C4-2B (cell line): ENCODE results near the gene SEC63.

Experiments used
- H3K27ac ChIP-seq: fragments of 450-650 bp; 2 replicates; pipeline ENCODE4 v1.5.1; 2017
- CTCF ChIP-seq: fragments of 450-650 bp; conservative IDR thresholded peaks from 2 replicates; pipeline ENCODE4 v1.5.1; 2017; ENCODE audit warnings: mild to moderate bottlenecking
- ZFX ChIP-seq: fragments of 450-650 bp; IDR thresholded peaks from 2 replicates; pipeline ENCODE4 v1.6.1; 2017

Gene SEC63

GRCh38 chr6:107853230-107853629 is 104.8 kb downstream of the SEC63 start:
- H3K27ac ChIP-seq, result no peak overlapping the region
- TF ChIP-seq CTCF (no peak), ZFX (no peak)

- TF ChIP-seq CTCF, result no peak
- TF ChIP-seq ZFX, result no peak
- no peak overlapping the region for H3K27ac ChIP-seq
These were observed 108.7 kb downstream of the SEC63 start for GRCh38 chr6:107849325-107849724.

- TF ChIP-seq ZFX (no peak), CTCF (peak; percentile 94)
- H3K27ac ChIP-seq, result peak overlapping the region; percentile 36
These were observed 109.9 kb downstream of the SEC63 start for GRCh38 chr6:107847844-107848802.

DNA sequence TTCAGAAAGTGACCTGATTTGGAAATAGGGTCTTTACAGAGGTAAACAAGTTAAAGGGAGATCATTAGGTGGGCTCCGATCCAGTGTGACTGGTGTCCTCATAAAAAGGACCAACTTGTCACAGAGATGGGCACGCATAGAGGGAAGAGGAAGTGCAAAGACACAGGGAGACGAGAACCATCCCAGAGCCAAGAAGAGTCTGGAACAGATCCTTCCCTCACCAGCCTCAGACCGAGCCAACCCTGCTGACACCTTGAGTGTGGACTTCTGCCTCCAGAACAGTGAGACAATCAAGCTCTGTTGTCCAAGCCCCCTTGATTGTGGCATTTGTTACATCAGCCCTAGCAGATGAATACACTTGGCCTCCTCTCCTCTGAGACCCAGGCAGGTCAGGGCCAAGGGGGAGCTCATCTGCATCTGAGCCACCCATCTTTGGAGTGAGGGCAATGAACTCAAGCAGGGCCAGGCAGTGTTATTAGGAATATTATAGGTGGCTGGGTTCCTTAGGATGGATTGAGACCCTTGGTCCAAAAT is 111.7 kb downstream of the SEC63 start:
- TF ChIP-seq CTCF (no peak), ZFX (no peak)
- H3K27ac ChIP-seq, result no peak overlapping the region

DNA sequence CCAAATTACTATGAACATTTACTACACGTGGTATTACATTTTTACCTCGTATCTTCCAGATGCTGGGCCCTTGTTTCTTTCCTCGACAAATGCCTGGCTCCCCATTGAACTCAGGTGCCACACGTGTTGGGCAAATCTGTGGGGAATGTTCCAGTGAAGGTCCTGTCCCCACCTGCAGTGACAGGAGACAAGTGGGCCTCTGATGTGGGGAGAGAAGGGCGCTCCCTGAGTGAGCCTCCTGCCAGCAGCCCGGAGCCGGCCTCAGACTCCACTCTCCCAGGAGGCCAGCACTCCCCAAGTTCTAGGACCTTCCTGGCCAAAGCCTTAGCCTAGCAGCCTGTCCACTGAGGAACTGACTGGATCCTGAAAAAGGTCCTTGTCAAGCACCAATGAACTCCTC is 112.2 kb downstream of the SEC63 start:
- no peak overlapping the region for H3K27ac ChIP-seq
- no peak for TF ChIP-seq CTCF
- no peak for TF ChIP-seq ZFX

DNA sequence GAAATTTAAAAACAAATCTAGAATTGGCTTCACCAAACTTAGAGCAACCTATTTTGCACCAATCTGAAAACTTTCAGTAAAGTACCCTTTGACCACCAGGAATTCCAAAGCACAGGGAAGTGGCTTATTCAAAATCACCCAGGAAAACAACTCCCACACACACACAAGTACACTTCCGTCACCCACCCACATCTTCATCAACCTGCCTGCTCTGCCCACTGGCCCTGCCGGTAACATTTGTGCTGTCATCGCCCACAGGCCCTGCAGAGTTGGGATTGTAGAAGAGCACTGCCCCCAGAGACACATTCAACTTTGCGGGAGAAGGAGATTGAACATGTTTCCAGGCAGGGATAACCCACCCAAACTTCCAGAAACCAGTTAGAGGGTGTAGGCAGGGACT is 114.6 kb downstream of the SEC63 start:
- H3K27ac ChIP-seq, result no peak overlapping the region
- TF ChIP-seq CTCF (no peak), ZFX (no peak)

DNA sequence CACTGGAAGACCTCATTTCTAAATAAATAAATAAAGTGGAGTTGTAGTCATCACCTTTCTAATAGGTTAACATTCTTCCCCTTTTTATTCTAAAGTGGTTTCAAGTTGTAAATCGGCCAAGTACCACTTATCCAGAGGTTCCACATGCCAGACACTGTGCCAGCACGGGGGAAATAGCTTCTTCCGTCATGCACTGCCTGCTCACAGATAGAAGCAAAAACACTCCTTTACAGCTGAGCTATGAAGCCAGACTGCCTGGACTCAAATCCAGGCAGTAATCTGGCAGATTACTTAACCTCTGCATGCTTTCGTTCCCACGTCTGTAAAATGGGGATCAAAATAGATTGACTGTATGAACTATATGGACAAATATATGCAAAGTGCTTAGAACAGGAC is 116.7 kb downstream of the SEC63 start:
- TF ChIP-seq ZFX (no peak), CTCF (no peak)
- H3K27ac ChIP-seq, result no peak overlapping the region
